C4-2B (cell line): ENCODE results near the gene ASAH2.
A peak's percentile ranks its signal among the peaks of the same experiment; 100 is the strongest.

Experiments
- H3K27ac ChIP-seq: fragments of 450-650 bp; 2 replicates; pipeline ENCODE4 v1.5.1; 2017
- ZFX ChIP-seq: fragments of 450-650 bp; IDR thresholded peaks from 2 replicates; pipeline ENCODE4 v1.6.1; 2017
- TF ChIP-seq, protein P1 (sequence below): fragments of 450-650 bp; conservative IDR thresholded peaks from 2 replicates; pipeline ENCODE4 v1.5.1; 2017; ENCODE audit warnings: mild to moderate bottlenecking

Gene ASAH2

DNA sequence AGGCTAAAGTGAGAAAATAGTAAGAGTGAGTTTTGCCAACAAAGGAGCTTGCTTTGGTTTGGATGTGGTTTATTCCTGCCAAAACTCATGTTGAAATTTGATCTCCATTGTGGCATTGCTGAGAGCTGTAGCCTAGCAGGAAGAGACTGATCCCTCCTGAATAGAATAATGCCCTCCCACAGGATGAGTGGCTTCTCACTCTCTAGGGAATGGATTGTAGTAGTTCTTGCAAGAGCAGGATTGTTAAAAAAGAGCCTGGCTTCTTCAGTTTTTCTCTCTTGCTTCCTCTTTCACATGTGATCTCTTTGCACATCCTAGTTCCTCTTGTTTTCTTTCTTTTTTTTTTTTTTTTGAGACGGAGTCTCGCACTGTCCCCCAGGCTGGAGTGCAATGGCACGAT is 34.4 kb downstream of the ASAH2 start:
- H3K27ac ChIP-seq = peak overlapping the region; percentile 53
- no peak for TF ChIP-seq ZFX
- TF ChIP-seq, protein P1, sequence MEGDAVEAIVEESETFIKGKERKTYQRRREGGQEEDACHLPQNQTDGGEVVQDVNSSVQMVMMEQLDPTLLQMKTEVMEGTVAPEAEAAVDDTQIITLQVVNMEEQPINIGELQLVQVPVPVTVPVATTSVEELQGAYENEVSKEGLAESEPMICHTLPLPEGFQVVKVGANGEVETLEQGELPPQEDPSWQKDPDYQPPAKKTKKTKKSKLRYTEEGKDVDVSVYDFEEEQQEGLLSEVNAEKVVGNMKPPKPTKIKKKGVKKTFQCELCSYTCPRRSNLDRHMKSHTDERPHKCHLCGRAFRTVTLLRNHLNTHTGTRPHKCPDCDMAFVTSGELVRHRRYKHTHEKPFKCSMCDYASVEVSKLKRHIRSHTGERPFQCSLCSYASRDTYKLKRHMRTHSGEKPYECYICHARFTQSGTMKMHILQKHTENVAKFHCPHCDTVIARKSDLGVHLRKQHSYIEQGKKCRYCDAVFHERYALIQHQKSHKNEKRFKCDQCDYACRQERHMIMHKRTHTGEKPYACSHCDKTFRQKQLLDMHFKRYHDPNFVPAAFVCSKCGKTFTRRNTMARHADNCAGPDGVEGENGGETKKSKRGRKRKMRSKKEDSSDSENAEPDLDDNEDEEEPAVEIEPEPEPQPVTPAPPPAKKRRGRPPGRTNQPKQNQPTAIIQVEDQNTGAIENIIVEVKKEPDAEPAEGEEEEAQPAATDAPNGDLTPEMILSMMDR = no peak

DNA sequence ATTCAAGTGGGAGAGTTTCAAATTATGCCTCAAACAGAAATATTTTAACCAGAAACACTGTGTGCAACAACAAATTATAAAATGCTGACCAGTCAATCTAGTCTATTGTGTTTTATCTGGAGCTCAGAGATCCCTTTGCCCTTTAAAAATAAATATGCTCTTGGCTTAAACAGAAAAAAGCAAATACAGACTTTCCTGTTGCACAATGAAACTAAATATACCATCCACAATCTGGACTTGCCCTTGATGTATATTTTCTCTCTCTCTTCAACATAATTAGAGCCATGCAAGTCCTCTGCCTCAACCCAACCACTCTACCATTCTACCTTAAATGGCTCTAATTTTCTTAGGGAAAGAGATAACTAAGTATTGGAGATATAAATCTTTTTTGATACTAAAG is 34.9 kb downstream of the ASAH2 start:
- no peak overlapping the region for H3K27ac ChIP-seq
- TF ChIP-seq, protein P1 = no peak
- TF ChIP-seq ZFX = no peak

DNA sequence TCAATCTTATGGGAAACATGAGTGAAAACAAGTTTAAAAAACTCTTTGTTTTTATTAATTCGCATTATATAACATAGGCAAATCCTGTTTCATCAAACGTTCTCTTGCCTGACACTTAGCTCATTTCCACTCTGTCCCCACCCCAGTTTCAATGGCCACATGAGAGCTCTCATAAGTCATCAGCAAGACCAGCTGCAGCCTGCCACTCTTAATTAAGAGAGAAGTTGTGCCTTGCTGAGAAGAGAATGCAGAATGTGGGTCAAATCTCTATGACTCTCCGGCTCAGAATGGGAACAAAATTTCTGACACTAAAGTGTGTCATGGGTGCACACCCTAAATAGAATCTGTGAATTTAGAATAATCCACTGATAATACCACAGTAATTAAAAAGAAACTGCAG is 39.6 kb downstream of the ASAH2 start:
- TF ChIP-seq ZFX = no peak
- TF ChIP-seq, protein P1 = no peak
- H3K27ac ChIP-seq = no peak overlapping the region

DNA sequence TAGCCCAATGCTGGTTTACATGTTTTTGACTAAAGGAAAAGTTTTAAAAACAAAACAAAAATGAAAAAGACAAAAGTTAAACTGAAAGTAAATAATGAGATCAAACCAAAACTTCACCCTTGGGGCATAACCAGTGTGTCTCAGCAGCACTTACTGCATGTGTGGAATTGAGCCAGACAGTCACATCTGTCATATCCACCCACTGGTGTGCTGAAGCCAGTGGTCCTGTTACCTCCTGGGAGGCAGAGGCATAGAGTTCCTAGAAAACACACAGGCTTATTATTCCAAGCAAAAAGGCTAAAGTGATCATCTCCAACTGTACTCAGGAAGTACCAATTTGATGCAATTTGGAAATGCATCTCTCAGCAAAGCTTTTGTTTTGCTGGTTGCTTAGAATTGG is 40.4 kb downstream of the ASAH2 start:
- no peak overlapping the region for H3K27ac ChIP-seq
- no peak for TF ChIP-seq ZFX
- TF ChIP-seq, protein P1 = no peak
